ENCODE results near the gene CFAP298.
"Not testable (repeated sequence)": the region's sequence is repeated elsewhere in the genome, so short reads cannot be mapped to it uniquely, and the experiment has no call there.

Gene CFAP298

DNA sequence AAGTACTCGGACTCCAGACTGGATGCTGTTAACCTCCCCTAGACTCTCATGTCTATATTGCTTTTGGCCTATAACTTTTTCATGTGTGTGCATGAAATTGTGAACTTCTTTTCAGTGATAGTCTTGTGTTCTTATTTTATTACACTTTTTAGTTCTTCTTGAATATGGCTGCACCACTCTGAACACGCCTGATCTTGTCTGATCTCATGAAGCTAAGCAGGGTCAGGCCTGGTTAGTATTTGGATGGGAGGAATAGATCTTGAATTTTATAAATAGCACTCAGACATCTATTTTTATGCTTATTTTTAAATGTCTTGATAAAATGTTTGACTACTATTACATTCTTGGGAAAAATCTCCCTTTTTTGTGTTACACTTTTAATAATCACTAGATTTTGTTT is 49.3 kb downstream of the CFAP298 start:
- H3K9me3 Mint-ChIP-seq = peaks cover 4% of the 10 kb centered on the region
- ATAC-seq = no peak
- no peak overlapping the region for H3K4me3 Mint-ChIP-seq
- H3K4me1 Mint-ChIP-seq = no peaks in the 10 kb centered on the region
- H3K27ac Mint-ChIP-seq = no peak overlapping the region
- peaks cover 28% of the 10 kb centered on the region for H3K27me3 Mint-ChIP-seq
- peaks cover 8% of the 10 kb centered on the region for H3K36me3 Mint-ChIP-seq

DNA sequence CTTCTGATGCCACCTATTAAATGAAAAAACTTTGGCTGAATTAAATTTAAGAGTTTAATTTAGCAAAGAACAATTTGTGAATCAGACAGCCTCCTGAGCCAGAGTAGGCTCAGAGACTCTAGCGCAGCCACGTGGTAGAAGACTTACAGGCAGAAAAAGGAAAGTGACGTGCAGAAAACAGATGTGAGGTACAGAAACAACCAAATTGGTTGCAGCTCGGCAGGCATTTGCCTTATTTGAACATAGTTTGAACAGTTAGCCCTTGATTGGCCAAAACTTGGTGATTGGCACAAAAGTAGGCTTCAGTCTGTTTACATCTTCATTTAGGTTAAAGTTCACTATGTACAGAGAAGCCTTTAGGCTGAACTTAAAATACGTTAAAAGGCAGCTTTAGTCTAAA is 49.8 kb downstream of the CFAP298 start:
- H3K27me3 Mint-ChIP-seq = peaks cover 28% of the 10 kb centered on the region
- no peak overlapping the region for H3K27ac Mint-ChIP-seq
- no peak for ATAC-seq
- H3K4me3 Mint-ChIP-seq = no peak overlapping the region
- H3K9me3 Mint-ChIP-seq = peaks cover 4% of the 10 kb centered on the region
- H3K4me1 Mint-ChIP-seq = no peaks in the 10 kb centered on the region
- H3K36me3 Mint-ChIP-seq = peaks cover 8% of the 10 kb centered on the region

DNA sequence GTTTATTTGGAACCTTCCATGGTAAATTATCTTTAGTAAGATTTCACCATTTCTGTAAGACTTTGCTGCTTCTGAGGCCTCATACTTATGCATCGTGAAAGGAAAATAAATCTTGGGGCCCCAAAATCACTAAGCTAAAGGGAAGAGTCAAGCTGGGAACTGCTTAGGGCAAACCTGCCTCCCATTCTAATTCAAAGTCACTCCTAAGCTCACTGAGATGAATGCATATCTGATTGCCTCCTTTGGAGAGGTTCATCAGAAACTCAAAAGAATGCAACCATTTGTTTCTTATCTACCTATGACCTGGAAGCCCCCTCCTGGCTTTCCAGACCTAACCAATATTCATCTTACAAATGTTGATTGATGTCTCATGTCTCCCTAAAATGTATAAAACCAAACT is 50.7 kb downstream of the CFAP298 start:
- H3K9me3 Mint-ChIP-seq, H3K36me3 Mint-ChIP-seq, ATAC-seq, H3K27ac Mint-ChIP-seq, H3K4me3 Mint-ChIP-seq, H3K4me1 Mint-ChIP-seq: not testable (repeated sequence)
- H3K27me3 Mint-ChIP-seq = peaks cover 20% of the 10 kb centered on the region

DNA sequence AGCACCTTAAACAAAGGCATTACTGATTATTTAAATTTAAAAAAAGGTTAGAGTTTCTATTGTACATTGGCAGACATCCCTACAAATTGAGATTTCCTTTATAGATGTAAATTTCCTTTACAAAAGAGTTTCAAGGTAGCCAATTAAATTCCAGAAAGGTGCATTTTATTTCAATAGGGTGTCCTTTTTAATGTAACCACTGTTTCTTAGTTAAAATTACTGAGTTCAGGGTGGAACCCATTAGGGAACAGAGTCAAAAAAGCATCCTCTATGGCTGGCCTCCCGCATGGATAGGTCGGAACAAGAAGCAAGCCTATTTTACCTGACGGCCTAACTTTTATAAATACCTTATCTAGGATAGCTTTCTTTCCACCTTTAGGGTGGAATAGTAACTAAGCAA is 51.3 kb downstream of the CFAP298 start:
- Mint-ChIP-seq H3K36me3 (peaks cover 8% of the 10 kb centered on the region), H3K9me3 (peaks cover 4% of the 10 kb centered on the region)

DNA sequence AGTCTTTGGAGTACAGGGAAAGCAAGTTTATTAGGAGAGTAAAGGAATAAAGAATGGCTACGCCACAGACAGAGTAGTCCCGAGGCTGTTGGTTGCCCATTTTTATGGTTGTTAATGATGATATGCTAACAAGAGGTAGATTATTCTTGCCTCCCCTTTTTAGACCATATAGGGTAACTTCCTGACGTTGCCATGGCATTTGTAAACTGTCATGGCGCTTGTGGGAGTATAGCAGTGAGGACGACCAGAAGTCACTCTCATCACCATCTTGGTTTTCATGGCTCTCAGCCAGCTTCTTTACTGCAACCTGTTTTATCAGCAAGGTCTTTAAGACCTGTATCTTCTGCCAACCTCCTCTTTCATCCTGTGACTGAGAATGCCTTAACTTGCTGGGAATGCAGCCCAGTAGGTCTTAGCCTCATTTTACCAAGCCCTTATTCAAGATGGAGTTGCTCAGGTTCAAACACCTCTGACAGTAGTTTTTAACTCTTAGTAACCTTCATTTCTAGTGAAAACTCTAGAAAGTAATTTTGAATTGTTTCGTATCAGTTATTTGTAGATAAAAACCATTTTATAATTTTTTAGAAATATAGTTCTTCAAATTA is 53.1 kb downstream of the CFAP298 start:
- Mint-ChIP-seq H3K27ac (no peak overlapping the region), H3K4me1 (no peaks in the 10 kb centered on the region), H3K4me3 (no peak overlapping the region), H3K9me3 (no peaks in the 10 kb centered on the region), H3K27me3 (no peaks in the 10 kb centered on the region), H3K36me3 (no peaks in the 10 kb centered on the region)
- ATAC-seq = no peak

More for the DNA sequence above, 51.3 kb downstream of the CFAP298 start:
- ATAC-seq = no peak
- Mint-ChIP-seq H3K4me1 (no peaks in the 10 kb centered on the region), H3K4me3 (no peak overlapping the region), H3K27me3 (peaks cover 14% of the 10 kb centered on the region), H3K27ac (no peak overlapping the region)

DNA sequence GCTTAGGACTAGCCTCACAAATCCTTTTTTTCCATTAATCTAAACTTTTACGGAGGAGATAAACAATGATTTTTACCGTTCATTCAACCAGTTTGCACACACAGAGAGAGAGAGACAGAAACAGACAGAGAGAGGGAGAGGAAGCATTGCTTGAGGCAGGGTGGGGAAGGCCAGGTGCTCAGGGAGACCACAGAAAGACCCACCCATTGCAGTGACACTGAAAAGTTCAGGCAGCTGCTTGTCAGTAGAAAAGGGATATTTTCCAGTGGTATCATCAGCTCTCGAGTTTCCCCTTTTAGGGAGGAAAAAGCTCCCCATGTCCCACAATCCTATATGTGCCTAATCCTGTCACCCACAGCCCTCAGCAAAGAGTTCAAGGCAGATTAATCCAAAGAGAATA is 54.1 kb downstream of the CFAP298 start:
- Mint-ChIP-seq H3K4me3 (no peak overlapping the region), H3K27ac (no peak overlapping the region), H3K9me3 (no peaks in the 10 kb centered on the region), H3K27me3 (no peaks in the 10 kb centered on the region), H3K4me1 (no peaks in the 10 kb centered on the region), H3K36me3 (no peaks in the 10 kb centered on the region)
- no peak for ATAC-seq

DNA sequence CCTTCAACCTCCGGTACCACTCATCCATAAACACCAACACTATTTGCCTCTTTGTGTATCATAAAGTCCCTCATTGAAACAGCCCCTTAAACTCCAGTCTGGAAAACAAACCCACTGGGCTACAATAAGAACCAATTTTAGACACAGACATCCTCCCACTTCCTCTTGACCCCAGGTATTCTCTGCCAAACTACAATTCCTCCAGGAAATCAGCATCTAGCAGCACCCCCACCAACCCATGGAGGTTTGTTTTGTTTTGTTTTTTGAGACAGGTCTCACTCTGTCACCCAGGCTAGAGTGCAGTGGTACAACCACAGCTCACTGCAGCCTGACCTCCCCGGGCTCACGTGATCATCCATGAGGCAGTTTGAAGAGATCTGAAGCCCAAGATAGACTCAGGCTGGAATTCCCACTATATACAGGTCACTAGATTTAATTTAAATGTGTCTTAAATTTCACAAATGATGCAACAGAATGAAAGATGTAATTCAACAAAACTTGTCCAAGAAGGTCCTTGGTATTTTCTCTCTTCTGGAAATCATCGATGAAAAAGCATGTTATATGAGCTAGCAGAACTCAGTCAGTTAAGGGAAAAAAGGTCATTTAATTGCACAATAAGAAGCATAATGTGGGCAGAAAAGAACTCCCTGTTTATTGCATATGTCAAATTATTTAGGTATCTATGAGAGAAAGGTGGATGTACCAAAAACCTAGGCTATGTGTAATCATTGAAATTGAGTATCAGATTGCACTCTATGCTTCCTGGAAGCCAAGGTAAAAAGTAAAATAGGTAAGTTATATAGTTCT is 57.1 kb downstream of the CFAP298 start:
- no peak for ATAC-seq

DNA sequence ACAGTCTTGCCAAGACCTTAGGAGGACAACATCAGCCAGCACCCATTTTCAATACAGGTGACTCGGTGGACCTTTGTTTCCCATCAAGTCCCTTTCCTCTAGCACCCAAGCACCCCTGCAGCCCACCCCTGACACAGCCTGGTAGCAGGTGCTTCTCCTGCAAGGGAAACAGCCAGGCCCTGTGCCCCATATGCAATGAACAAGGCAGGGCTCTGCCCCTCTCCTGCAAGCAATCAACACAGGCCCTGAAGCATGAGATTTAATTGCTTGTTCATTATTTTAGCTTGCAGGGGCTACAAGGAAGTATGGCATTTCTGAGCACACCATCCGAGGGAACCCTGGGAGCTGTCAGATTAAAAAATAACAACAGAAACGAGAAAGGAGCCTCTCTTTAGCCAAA is 62.3 kb downstream of the CFAP298 start:
- H3K9me3 Mint-ChIP-seq = no peaks in the 10 kb centered on the region
- no peaks in the 10 kb centered on the region for H3K4me1 Mint-ChIP-seq
- ATAC-seq = no peak
- no peaks in the 10 kb centered on the region for H3K36me3 Mint-ChIP-seq
- H3K27ac Mint-ChIP-seq = no peak overlapping the region
- no peak overlapping the region for H3K4me3 Mint-ChIP-seq
- H3K27me3 Mint-ChIP-seq = peaks cover 34% of the 10 kb centered on the region

More for the DNA sequence above, 57.1 kb downstream of the CFAP298 start:
- Mint-ChIP-seq H3K4me3 (no peak overlapping the region), H3K36me3 (no peaks in the 10 kb centered on the region), H3K27ac (no peak overlapping the region), H3K27me3 (peaks cover 9% of the 10 kb centered on the region), H3K9me3 (no peaks in the 10 kb centered on the region), H3K4me1 (no peaks in the 10 kb centered on the region)

DNA sequence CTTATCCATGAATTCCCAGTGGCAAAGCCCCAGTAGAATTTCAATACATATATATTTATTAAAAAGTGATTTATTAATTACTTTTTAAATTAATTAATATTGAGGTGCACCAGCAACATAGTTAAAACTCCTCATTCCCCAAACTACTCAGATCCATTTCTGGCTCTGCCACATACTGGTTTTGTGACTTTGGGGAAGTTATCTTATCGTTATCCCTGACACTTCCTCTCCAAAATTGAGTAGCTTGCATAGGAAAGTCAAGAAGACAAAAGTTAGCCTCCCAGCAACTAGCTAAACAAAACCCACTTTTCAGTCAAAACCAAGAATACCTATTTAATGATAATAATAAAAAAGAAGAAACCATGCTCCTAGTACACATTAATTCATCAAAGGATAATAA is 62.7 kb downstream of the CFAP298 start:
- no peak for ATAC-seq
- no peaks in the 10 kb centered on the region for H3K4me1 Mint-ChIP-seq
- no peaks in the 10 kb centered on the region for H3K36me3 Mint-ChIP-seq
- H3K9me3 Mint-ChIP-seq = no peaks in the 10 kb centered on the region
- no peak overlapping the region for H3K4me3 Mint-ChIP-seq
- H3K27ac Mint-ChIP-seq = no peak overlapping the region
- peaks cover 34% of the 10 kb centered on the region for H3K27me3 Mint-ChIP-seq
